Measurements from ENCODE around the gene APOA1.
"Not testable (repeated sequence)": the region's sequence is repeated elsewhere in the genome, so short reads cannot be mapped to it uniquely, and the experiment has no call there.

The APOA1 gene

DNA sequence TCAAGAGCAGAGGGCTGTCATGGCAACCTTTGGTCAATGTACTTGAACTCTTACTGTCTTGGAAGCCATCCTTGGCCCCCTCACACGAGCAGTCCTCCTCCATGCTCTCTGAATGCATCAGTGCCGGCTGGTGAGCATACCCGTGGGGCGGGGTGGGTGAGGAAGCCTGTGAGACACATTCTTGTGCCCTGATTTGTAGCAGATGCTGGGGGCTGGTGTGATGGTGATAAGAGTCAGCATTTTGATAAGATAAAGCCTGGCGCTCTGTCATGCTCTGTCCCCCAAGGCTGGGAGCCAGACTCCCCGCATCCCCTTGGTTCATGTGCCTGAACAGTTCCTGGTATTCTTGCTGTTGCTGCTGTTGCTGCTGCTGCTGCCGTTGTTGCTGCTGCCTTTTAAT is 20.5 kb upstream of the APOA1 start:
- no peak for DNase-seq (ENCODE audit: low spot score)

DNA sequence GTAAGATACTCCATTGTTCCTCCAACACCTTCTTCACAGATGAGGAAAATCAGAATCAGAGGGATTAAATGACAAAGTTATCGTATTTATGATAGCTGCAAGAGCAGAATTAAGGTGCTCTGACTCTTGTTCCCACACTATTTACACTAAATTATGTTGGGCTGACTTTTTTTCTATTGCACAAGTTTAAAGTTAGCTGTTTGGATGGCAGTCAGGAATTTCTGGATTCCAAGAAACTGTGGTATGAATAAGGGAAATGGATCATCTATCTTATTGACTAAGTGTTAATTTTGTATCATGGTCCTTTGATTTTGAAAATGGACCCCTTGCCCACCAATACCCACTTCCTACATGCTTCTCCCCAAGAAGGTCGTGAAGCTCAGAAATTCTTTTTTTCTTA is 19.9 kb upstream of the APOA1 start:
- DNase-seq (ENCODE audit: low spot score) = no peak

DNA sequence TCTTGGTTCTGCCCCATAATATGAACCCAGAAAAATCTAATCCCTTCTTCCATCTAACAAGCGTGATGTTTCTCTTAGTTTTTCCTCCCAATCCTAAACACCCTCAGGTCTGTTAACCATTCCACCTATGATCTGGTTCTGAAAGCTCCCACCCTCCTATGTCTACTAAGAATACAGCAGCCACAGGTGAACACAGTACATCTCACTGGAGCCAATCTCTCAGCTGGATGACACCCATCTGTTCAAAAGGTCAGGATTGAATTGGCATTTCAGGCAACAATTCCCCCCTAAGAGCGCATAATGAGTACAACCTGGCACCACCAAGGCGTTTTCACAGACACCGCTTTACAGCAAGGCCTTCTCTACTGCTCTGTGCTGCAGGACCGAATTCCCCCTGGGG is 19.0 kb upstream of the APOA1 start:
- no peak for DNase-seq (ENCODE audit: low spot score)

DNA sequence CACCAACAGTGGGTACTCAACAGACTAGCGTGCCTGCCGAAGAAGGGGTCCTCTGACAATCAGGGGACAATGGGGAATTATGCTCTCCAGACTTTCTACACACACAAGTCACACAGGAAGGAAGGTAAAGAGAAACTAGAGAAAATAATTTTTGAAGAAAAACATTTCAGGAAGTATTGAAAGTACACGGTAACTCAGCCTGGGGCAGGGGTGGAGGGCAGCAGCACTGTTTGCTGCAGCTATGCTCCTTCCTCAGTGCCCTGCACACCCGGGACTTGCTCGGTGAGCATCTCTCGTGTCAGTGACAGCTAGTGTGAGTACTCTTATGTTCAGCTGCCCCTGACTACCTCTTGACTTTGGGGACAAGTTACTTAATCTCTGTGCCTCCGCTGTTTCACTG is 18.0 kb upstream of the APOA1 start:
- no peak for DNase-seq (ENCODE audit: low spot score)

DNA sequence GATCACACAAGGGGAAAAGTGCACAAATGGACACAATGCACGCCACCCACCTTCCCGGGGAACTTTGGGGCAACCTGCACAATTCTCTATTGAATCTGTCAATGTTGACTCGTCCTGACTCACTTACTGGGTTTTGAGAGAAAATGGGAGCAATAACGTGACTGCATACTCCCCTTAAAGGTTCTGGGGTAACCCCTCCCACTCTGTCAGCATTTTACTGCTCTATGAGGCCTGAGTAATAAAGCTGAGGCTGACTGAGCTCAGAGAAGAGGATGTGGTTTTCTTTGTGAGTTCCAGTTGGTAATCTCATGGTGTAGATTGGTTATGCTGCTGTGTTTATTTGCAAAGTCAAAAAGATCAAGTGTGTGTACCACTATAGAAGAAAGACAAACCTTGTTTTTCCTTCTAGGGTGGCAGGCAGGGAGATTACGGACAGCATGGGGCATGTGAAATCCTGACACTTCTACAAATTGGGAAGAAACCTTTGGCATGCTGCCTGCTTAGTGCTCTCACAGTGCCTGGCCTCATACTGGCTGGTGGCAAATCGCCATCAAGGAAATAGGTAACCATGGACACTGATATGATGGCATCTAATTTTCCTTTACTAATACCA is 16.1 kb upstream of the APOA1 start:
- no peak for DNase-seq (ENCODE audit: low spot score)

DNA sequence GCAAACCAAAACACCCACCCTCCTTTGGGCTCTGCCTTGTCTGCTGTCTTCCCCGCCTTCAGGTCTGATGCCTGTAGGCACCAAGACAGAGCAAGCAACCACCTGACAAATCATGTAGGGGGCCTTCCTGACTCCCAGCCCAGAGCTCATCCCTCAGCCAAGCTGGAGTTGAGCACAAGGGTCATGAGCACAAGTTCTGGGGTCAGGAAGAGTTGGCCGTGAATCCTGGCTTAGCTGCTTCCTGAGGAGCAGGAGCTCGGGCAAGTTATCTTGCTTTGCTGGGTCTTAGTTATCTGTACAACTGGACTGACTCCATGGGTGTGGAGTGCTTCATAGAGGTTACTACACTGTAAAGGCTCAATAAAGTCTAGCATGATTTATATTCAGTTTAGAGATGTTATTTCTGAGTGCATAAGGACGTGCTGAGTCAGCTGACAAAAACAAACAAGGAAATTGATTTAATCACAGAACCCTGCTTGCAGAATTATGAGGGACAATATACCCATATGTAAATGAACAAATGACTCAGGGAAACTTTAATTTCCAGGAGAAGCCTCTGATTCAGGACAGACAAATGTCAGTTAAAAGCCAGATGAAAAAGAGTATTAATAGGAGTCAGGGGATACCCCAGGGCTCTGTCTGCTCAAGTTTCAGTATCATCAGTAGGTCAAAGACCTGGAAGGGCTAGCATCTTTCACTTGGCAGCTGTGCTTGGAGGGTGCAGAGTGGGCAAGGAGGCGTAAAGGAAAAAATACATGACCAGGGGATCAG is 15.0 kb upstream of the APOA1 start:
- DNase-seq (ENCODE audit: low spot score) = no peak

DNA sequence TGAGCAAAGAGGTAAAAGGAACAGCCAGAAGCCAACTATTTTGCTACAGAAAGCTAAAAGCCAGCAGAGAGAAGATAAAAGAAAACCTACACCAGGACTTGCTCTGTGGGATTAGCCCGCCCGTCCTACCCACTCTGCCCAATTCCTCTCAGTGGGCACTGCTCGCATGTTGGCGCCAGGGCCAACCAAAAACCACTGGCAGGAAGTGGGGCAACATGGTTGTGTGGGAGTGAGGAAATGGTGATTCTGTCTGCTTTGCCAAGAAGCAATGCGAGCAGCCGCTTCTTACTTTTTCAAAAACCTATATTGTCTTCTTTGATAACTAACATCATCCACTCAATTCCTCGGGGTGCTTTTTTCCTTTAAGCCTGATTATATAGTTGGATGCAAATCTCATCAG is 14.2 kb upstream of the APOA1 start:
- no peak for DNase-seq (ENCODE audit: low spot score)

DNA sequence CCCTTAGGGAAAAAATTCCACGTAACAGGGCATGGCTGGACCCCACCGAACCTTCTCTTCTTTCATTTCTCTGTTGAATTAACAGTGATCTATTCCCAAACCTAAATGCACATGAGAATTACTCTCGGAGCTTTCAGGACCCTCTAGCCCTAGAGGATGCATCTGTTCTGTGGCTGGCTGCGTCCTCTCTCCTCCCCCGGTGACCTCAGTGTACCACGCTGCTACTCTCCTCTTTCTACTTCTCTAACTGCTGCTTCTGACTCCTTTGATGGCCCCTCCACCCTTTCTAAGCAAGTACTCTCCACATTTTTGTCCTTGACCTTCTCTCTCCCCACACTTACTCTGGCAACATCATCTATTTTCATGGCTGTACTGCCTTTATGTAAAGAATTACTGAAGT is 12.1 kb upstream of the APOA1 start:
- DNase-seq (ENCODE audit: low spot score) = no peak

DNA sequence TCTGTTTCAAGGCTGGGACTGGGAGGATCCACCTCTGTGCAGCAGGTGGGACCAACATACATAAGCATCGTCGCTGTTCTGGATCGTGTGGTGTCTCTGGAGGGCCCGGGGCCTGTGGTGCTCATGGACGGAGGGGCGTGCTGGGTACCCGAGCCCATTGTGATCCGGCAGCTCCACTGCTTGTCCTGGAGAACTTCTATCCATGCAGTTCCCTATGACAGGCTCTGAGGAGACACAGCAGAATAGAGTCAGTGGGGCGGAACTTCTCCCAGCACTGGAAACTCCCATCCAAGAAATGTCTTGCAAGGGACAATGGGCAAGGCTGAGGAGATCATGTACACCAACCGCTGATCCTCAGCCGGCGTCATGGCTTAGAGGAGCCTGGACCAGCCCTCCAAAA is 11.6 kb upstream of the APOA1 start:
- no peak for DNase-seq (ENCODE audit: low spot score)

DNA sequence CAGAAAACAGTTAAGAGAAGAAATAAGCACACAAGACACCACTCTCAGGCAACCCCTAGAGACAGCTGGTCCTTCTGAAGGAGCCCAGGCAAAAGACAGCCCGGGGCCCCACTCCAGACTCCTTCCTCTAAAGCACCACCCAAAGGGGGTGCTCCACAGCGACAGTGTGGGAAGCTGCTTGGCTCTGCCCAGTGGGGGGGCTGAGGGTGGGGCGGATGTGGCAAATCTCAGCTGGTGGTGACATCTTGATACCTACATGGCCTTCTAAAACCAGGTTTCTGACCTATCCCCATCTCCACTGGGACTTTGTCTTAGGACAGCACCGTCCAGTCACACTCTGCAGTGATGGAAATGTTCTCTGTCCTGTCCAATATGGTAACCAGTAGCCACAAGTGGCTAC is 10.2 kb upstream of the APOA1 start:
- DNase-seq (ENCODE audit: low spot score) = no peak

DNA sequence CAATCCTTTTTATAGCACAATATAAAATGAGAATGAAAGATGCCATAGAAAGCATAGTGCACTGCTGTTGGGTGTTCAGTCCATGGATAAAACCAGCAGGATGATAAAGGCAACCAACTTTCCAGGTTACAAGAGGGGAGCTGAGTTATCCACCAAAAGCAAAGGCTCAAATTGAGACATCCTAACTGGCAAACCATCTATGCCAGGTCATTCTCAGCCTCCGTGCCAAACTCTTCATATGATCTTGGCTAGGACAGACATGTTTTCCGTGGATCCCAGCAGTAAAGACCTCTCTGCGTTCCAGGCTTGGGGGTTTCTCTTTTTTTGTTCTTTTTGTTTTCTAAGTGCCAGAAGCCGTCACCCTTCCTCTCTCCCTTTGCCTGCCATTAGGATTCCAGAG is 7.3 kb upstream of the APOA1 start:
- DNase-seq (ENCODE audit: low spot score) = no peak

DNA sequence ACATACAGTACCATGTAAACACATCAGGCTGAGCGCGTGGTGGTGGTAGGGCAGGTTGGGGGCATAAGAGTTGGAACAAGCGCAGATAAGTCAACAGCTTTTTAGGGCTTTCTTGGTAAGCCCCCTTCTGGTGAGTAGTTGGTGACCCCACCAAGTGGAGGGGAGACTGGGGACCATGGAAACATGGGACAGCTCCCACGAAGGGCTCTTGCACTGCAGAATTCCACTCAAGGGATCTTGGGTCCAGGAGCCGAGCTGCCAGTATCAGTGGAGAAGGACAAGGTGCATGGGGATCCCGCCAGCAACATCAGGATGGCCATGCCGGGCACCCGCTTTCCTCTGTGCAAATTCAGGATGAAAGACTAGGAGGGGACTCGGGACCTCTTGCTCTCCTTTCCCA is 6.2 kb upstream of the APOA1 start:
- DNase-seq (ENCODE audit: low spot score) = no peak

DNA sequence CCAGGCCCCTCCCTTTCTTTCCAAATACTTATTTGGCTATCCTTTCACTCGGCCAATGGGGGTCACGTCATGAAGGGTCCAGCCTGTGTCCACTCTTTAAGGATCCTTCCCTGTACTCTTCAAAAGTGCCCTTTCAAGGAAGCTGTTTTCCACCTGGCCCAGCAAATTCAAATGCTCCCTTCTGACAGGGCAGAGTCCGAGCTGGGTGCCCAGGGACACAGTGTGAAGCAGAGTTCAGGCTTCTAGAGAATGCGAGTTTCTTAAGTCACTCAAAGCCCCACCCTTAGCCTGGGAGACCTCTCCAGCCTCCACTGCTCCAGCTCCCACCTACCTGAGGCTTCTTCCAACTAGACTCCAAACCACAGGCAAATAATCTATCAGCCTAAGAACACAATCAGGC is 5.5 kb upstream of the APOA1 start:
- DNase-seq (ENCODE audit: low spot score) = no peak

DNA sequence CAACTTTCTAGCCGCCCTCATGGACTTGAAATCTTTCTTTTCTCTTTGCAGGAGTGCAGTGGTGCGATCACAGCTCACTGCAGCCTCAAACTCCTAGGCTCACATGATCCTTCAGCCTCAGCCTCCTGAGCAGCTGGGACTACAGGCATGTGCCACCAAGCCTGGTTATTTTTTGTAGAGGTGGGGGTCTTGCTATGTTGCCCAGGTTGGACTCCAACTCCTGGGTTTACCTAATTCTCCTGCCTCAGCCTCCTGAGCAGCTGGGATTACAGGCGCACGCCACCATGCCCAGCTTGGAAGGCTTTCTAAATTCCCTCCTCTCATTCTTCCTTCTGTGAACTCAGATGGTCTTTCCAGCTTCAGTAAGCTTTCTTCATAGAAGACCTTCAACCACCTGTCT is 4.7 kb upstream of the APOA1 start:
- no peak for DNase-seq (ENCODE audit: low spot score)

DNA sequence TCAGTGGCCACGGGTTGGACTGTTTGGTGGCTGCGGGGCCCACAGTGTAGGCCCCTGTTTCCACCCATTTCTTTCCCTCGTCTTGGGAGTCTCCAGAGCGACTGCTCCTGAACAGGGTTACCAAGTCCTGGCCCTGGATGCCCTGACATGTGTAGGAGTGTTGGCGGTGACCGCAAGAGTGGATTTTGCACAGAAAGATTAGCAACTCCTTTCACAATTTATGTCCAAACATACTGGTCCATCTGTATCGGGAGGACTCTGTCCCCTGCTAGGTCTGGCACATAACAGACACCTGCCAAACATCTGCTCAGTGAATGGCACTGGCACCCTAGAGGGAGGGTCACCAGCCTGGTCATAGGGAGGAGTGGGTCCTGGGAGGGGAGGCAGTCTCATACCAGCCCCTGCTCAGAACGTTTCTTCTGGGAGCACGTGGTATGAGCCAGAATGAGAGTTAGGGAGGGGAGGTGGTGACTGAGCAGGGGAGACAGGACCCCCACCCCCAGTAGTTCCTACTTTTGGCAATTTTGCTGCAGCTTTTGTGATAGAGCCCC is 3.4 kb upstream of the APOA1 start:
- DNase-seq (ENCODE audit: low spot score) = no peak

DNA sequence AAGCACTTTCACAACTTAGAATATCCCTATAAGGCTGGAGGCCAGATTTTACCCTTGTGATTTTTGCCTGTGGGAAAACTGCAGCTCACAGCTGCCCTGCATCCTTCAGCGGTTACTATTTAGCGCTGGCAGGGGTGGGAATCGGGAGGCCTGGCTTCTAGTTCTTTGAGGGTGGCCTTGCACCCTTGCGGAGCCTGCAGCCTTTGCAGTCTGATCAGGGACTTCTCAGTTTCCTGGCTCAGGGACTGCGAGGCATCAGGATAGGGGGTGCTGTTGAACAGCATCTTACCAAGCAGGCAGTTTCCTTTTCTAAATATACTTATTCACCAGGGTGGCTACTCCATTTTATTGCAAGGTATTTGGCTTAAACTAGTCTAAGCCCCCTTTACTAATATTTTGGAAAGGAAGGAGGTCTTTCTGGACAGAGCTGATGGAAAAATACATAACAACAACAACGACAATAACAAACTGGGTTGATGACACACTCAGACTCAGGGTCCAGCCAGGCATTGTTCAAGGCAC is 2.9 kb upstream of the APOA1 start:
- peak; percentile 34 for DNase-seq (ENCODE audit: low spot score)

DNA sequence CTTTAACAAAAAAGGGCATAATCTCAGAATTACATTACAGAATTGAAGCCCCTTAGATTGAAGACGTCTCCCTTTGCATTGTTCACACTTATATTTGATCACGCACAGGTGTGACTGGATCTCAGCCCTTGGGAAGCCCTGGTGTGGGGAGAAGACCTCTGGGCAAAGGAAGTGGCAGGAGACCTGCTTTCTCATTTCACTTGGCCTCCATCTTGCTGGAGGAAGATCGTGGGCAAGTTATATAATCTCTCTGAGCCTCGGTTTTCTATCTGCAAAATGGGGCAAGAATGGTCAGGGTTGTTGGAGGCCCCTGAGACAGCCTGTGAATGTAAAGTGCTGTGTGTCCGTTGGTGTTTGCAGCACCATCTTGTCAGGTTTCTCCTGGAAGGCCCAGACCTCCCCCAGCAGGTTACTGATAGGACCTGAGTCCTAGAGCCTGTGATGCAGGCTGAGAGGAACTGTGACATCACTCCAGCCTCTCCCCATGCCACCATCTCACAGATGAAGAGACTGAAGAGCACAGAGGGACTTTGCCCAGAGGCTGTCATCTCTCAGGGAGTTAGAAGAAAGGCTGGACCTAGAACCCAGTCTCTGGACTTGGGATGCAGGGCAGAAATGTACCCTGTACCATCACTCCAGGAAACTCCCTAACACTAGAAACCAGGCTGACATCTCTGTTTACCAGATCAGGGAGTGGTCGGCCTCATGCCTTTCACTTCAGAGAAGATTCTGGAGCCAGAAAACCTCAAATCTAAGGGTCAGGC is 1.1 kb upstream of the APOA1 start:
- no peak for DNase-seq (ENCODE audit: low spot score)

DNA sequence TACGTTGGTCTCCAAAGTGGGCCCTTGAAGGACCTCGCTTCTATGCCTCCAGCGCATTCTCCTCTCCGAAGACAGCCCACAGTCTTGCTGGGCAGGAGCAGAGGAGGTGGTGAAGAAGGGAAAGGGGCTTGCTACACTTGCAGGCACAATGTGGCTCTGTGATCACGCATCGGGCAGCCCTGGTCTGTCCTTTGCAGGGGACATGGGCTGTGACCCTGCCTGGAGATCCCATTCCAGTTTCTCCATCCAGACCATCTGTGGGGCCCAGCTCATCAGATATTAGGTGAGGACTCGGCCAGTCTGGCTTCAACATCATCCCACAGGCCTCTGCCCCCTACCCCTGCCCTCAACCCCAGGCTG is 810 bp downstream of the APOA1 start:
- no peak for DNase-seq (ENCODE audit: low spot score)

DNA sequence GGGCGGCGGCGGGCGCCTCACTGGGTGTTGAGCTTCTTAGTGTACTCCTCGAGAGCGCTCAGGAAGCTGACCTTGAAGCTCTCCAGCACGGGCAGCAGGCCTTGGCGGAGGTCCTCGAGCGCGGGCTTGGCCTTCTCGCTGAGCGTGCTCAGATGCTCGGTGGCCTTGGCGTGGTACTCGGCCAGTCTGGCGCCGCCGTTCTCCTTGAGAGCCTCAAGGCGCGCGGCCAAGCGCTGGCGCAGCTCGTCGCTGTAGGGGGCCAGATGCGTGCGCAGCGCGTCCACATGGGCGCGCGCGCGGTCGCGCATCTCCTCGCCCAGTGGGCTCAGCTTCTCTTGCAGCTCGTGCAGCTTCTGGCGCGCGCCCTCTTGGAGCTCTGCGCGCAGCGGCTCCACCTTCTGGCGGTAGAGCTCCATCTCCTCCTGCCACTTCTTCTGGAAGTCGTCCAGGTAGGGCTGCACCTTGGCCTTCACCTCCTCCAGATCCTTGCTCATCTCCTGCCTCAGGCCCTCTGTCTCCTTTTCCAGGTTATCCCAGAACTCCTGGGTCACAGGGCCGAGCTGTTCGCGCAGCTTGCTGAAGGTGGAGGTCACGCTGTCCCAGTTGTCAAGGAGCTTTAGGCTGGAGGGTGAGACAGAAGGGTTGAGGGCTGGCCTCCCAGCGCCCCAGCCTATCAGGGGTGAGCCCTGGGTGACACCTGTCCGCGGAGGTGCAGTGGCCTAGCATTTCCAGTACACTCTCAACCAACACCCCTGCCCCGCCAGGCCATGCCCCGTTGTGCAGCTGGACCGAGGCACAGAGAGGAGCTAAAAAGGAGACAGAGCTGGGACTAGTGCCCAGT is 1.4 kb downstream of the APOA1 start:
- DNase-seq (ENCODE audit: low spot score) = peak; percentile 88

DNA sequence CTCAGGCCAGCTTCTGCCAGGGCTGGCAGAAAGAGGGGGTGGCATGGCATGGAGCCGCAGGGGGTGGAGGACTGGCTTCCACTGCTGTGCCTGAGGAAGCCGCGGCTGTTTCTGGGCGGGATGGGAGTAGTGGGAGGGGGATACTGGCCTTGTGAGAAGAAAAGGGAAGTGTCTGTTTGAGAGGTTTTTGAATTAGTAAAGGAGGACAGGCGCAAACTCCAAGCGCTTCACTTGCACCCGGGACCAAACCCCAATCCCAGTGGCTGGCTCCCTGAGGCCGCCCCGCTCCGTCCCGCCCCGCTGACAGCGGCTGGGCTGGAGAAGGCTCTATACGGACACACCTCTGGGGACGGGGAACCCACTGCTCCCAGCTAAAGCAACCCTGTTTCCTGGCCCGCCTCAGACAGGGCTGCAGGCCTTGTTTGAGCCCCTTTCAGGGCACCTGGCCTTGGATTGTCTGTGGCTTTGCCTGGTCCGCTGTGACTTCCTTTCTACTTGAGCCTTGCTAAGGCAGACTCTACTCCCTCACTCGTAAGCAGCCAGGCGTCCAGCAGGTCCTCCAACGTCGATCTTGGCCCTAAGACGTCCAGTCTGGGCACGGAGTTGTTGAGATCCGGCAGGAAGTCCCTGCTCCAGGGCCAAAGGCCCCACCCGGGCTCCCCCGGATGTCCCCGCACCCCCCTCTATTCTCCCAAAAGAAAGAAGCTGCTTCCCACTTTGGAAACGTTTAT is 2.2 kb downstream of the APOA1 start:
- DNase-seq (ENCODE audit: low spot score) = no peak

DNA sequence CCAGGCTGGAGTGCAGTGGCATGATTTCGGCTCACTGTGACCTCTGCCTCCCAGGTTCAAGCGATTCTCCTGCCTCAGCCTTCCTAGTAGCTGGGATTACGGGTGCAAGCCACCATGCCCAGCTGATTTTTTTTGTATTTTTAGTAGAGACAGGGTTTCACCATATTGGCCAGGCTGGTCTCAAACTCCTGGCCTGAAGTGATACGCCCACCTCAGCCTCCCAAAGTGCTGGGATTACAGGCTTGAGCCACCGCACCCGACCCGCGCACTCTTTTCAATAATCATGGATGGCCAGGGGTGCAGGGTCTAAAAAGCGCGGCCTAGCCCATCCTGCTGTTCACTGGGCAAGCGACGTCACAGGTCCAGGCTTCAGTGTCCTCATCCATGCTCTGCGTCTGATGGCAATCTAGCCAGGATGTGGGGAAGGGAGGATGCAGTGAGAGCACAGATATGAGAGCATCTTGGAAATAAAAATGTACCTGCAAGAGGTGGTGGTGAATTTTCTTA is 2.8 kb downstream of the APOA1 start:
- not testable (repeated sequence) for DNase-seq (ENCODE audit: low spot score)
